ENCODE measurements around the gene RNF181. TPM values are rescaled to one million over a fixed set of nuclear protein-coding genes. Genes with fewer than 3 reads are reported as not detected.

RNF181 gene
- total and polyA plus RNA-seq, 2 of the 13 experiments (the other 11 are each of a cell fraction or from before 2014, with no cell fraction given): 224 to 578 TPM

DNA sequence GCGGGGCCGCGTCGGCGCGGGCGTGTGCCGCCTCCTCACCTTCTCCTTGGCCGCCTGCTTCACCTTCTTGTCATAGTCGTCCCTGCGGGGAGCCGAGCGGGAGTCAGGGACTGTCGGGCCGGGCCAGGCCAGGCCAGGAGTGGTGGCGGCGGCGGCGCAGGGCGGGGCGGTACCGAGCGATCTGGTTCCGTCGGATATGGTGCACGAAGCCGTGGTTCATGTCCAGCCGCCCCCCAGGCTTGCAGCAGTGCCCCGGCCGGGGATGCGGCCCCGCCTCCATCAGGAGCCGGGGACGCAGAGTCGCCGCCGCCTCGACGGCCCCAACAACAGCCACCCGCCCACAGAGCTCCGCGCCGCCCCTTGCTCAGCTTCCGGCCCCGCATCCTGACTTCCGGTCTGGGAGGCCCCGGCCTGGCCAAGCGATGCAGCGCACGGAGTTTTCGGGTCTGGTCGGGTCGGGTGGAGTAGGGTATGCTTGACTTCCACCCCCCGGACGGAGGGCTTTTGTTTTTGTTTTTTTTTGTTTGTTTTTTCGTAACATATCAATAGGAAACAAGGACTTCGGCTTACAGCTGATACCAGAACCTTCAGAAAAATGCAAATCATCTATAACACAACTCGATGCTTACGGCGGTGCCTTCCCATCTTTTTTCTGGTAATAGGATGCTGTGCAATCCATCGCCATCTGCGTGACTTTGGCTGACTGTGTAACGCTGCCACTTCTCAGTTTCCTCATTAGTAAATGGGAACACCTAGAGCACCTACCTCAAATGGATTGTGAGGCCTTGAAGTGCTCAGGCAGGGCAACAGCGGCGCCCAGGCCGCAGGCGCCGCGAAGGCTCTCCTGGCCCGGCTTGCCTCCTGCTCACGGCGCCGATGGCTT, 16.4 kb downstream of the RNF181 start, which contains the start of gene C2orf68 (continued):
- TF ChIP-seq, protein P1, sequence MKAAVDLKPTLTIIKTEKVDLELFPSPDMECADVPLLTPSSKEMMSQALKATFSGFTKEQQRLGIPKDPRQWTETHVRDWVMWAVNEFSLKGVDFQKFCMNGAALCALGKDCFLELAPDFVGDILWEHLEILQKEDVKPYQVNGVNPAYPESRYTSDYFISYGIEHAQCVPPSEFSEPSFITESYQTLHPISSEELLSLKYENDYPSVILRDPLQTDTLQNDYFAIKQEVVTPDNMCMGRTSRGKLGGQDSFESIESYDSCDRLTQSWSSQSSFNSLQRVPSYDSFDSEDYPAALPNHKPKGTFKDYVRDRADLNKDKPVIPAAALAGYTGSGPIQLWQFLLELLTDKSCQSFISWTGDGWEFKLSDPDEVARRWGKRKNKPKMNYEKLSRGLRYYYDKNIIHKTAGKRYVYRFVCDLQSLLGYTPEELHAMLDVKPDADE (CRISPR knock-in tag; IDR thresholded peaks at IDR 0.05): no peak
- no peak for TF ChIP-seq SMARCC2 (IDR thresholded peaks at IDR 0.05)
- TF ChIP-seq, protein P2, sequence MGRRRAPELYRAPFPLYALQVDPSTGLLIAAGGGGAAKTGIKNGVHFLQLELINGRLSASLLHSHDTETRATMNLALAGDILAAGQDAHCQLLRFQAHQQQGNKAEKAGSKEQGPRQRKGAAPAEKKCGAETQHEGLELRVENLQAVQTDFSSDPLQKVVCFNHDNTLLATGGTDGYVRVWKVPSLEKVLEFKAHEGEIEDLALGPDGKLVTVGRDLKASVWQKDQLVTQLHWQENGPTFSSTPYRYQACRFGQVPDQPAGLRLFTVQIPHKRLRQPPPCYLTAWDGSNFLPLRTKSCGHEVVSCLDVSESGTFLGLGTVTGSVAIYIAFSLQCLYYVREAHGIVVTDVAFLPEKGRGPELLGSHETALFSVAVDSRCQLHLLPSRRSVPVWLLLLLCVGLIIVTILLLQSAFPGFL (CRISPR knock-in tag; IDR thresholded peaks at IDR 0.05): 0 out of 2 replicates have a peak, but pooled peaks have one; percentile 55
- TF ChIP-seq ZNF335 (CRISPR knock-in tag; IDR thresholded peaks at IDR 0.05): peak; percentile 86
- TF ChIP-seq ELF4 (CRISPR knock-in tag; IDR thresholded peaks at IDR 0.05; ENCODE audit: borderline replicate concordance): peak; percentile 83; the same call in 1 of the 2 replicates
- TF ChIP-seq, protein P3, sequence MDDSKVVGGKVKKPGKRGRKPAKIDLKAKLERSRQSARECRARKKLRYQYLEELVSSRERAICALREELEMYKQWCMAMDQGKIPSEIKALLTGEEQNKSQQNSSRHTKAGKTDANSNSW (CRISPR knock-in tag; IDR thresholded peaks at IDR 0.05; ENCODE audit: borderline replicate concordance): no peak
- TF ChIP-seq RARA (CRISPR knock-in tag; IDR thresholded peaks at IDR 0.05): peak; percentile 21; the same call in 1 of the 2 replicates
- TF ChIP-seq SALL1 (CRISPR knock-in tag; IDR thresholded peaks at IDR 0.05): peak; percentile 84
- TF ChIP-seq ZNF891 (CRISPR knock-in tag; IDR thresholded peaks at IDR 0.05): peak; percentile 95; the same call in 1 of the 2 replicates
- TF ChIP-seq, protein P4, sequence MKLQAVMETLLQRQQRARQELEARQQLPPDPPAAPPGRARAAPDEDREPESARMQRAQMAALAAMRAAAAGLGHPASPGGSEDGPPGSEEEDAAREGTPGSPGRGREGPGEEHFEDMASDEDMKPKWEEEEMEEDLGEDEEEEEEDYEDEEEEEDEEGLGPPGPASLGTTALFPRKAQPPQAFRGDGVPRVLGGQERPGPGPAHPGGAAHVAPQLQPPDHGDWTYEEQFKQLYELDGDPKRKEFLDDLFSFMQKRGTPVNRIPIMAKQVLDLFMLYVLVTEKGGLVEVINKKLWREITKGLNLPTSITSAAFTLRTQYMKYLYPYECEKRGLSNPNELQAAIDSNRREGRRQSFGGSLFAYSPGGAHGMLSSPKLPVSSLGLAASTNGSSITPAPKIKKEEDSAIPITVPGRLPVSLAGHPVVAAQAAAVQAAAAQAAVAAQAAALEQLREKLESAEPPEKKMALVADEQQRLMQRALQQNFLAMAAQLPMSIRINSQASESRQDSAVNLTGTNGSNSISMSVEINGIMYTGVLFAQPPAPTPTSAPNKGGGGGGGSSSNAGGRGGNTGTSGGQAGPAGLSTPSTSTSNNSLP (IDR thresholded peaks at IDR 0.05; ENCODE audit: low read depth, low read length): no peak
- no peak for TF ChIP-seq SP1 (IDR thresholded peaks at IDR 0.05)
- peak; percentile 30; the same call in 1 of the 2 replicates for TF ChIP-seq SP1 (CRISPR knock-in tag; IDR thresholded peaks at IDR 0.05)
- TF ChIP-seq SMYD3 (CRISPR knock-in tag; IDR thresholded peaks at IDR 0.05): no peak
- TF ChIP-seq, protein P5, sequence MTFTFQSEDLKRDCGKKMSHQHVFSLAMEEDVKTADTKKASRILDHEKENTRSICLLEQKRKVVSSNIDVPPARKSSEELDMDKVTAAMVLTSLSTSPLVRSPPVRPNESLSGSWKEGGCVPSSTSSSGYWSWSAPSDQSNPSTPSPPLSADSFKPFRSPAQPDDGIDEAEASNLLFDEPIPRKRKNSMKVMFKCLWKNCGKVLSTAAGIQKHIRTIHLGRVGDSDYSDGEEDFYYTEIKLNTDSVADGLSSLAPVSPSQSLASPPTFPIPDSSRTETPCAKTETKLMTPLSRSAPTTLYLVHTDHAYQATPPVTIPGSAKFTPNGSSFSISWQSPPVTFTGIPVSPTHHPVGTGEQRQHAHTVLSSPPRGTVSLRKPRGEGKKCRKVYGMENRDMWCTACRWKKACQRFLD (CRISPR knock-in tag; IDR thresholded peaks at IDR 0.05; ENCODE audit: borderline replicate concordance): no peak
- TF ChIP-seq, protein P6, sequence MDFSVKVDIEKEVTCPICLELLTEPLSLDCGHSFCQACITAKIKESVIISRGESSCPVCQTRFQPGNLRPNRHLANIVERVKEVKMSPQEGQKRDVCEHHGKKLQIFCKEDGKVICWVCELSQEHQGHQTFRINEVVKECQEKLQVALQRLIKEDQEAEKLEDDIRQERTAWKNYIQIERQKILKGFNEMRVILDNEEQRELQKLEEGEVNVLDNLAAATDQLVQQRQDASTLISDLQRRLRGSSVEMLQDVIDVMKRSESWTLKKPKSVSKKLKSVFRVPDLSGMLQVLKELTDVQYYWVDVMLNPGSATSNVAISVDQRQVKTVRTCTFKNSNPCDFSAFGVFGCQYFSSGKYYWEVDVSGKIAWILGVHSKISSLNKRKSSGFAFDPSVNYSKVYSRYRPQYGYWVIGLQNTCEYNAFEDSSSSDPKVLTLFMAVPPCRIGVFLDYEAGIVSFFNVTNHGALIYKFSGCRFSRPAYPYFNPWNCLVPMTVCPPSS (IDR thresholded peaks at IDR 0.05): no peak
- peak; percentile 66 for TF ChIP-seq HIVEP1 (CRISPR knock-in tag; IDR thresholded peaks at IDR 0.05)
- TF ChIP-seq, protein P7, sequence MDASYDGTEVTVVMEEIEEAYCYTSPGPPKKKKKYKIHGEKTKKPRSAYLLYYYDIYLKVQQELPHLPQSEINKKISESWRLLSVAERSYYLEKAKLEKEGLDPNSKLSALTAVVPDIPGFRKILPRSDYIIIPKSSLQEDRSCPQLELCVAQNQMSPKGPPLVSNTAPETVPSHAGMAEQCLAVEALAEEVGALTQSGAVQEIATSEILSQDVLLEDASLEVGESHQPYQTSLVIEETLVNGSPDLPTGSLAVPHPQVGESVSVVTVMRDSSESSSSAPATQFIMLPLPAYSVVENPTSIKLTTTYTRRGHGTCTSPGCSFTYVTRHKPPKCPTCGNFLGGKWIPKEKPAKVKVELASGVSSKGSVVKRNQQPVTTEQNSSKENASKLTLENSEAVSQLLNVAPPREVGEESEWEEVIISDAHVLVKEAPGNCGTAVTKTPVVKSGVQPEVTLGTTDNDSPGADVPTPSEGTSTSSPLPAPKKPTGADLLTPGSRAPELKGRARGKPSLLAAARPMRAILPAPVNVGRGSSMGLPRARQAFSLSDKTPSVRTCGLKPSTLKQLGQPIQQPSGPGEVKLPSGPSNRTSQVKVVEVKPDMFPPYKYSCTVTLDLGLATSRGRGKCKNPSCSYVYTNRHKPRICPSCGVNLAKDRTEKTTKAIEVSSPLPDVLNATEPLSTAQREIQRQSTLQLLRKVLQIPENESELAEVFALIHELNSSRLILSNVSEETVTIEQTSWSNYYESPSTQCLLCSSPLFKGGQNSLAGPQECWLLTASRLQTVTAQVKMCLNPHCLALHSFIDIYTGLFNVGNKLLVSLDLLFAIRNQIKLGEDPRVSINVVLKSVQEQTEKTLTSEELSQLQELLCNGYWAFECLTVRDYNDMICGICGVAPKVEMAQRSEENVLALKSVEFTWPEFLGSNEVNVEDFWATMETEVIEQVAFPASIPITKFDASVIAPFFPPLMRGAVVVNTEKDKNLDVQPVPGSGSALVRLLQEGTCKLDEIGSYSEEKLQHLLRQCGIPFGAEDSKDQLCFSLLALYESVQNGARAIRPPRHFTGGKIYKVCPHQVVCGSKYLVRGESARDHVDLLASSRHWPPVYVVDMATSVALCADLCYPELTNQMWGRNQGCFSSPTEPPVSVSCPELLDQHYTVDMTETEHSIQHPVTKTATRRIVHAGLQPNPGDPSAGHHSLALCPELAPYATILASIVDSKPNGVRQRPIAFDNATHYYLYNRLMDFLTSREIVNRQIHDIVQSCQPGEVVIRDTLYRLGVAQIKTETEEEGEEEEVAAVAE (CRISPR knock-in tag; IDR thresholded peaks at IDR 0.05; ENCODE audit: borderline replicate concordance): peak; percentile 32; the same call in 1 of the 2 replicates
